IPS-11a (cell line): ENCODE results near the gene TPD52L2.
"Not testable (repeated sequence)": the region's sequence is repeated elsewhere in the genome, so short reads cannot be mapped to it uniquely, and the experiment has no call there.

Source experiments
- H3K4me3 ChIP-seq: one replicate; pipeline ENCODE4 v1.5.1; 2013; ENCODE audit warnings: low read depth, low read length, control low read depth

The TPD52L2 gene

DNA sequence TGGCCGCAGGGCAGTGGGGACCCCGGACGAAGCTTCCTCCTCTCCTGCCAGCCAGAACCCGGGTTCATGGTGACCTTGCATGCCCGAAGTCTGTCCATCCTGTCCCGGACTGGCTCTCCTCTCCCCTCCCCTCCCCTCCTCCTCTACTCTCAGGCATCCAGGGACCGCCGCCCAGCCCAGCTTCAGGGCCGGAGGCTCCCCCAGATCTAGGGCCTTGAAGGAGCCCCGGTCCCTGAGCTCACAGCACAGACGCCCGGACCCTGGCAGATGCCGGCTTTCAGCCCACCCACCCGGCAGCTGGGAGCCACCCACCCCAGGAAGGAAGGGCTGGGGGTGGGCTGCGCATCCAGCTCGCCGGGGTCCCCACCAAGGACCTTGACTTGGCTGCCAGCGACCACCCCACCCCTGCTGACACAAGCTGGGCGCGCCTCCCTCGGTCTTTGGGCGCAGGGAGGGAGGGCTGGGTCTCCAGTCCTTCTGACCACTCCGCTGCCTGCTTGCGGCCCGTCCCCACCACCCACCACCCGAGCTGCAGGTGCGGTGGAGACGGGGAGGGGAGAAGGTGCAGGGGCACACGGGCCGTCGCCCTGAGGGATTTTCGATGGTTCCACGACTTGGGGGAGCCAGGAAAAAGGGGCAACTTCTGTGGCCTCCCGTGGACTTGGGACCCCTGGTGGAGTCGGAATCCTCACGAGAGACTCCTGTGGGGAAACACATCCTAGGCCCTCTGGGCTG lies 9.5 kb upstream of the TPD52L2 start:
- H3K4me3 ChIP-seq: no peak overlapping the region

DNA sequence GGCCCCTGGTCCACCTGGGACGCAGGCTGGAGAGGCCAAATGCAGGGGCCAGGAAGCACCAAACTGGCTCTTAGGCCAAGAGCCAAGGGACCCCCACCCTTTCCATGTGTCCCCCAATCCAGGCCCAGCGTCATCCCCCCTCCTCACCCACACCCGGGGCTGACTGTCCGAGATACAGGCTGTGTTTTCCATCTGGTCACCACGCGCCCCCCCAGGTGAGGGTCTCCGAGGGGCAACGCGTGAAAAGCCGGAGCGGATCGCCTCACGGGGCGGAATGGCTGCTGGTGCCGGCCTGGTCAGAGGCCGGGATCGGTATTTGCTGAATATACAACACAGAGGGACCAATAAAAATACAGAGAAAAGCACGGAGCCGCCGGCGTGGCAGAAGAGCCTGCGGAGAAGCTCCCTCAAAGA lies 9.0 kb upstream of the TPD52L2 start:
- no peak overlapping the region for H3K4me3 ChIP-seq

DNA sequence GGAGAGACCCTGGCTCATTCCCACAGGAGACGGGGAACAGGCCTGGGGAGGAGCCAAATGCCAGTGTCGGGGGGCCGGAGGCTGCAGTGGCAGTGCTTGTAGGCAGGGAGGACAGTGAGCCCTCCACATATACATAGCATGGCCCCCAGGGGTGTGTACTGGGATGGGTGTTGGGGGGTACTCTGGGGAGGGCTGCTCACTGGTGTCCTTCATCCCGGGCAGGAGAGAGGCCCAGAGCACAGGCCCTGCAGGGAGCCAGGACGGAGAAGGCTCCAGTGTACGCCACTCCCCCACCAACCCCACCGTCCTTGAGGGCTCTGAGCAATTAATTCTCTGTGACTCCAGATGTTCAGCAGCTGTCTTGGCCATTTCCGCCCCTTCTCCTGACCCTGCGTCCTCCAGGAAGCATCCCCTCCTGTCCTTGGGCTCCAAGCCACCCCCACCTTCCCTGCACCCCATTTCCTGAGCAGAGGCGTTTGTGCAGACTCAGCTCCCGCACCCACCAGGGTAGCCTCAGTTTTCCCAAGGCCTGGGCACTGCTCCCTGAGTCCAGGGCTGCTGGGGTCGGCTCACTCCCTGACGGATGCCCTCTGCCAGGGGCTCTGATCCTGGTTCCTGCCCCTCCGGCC lies 7.2 kb upstream of the TPD52L2 start:
- no peak overlapping the region for H3K4me3 ChIP-seq

DNA sequence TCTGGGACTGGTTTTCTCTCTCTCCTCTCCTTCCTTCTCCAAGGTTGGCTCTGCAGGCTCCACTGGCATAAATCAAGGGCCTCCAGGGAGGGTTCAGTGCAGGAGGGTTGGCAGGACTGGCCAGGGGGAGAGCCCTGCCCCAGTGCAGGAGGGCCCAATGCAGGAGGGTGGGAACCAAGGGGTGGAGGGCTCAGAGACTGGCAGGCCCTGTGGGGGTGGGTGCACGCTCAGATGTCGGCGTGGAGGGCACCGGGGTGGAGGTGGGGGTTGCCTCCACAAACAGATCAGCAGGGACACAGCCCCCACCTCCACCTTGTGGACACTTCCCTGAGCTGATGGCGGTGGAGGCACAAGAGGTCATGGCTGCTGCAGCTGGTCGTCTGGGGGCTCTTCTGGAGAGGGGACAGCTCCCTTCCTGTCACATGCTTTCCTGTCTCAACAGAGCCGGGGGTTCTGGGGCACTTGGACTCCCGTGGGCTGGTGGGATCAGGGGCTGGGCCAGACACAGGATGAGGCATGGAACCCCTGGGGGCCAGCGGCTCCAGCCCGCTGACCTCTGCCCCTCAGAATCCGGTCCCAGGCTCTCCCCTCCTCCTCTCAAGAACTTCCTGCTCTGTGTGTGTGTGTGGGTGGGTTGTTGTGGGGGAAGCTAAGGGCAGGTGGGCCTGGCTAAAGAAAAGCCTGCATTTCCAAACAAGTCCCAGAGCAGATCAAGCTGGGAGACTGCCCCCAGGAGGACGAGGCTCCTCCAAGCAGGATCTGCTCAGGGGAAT lies 6.5 kb upstream of the TPD52L2 start:
- no peak overlapping the region for H3K4me3 ChIP-seq

DNA sequence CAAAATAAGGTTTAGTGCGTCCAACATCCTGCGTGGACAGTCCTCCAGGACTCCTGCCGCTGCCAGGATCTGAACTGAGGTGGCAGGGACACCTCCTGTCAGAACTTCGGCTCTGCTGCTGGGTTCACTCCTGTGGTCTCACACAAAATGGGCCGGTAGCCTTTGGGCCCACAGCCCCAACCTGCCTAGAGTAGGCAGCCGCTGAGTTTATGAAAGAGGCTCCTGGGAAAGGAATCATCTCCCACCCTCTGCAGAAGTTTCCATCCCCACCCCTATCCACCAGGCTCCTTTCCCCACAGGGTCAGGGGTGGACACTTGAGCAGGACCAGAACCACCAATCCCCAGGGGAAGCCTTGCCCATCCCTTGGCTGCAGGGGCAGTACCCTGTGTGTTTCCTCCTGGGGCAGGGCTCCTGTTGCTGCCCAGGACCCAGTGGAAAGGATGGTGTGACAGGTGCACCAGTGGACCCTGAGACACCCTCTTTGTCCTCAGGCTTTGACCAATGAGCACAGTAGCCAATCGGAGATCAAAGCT lies 5.8 kb upstream of the TPD52L2 start:
- no peak overlapping the region for H3K4me3 ChIP-seq

DNA sequence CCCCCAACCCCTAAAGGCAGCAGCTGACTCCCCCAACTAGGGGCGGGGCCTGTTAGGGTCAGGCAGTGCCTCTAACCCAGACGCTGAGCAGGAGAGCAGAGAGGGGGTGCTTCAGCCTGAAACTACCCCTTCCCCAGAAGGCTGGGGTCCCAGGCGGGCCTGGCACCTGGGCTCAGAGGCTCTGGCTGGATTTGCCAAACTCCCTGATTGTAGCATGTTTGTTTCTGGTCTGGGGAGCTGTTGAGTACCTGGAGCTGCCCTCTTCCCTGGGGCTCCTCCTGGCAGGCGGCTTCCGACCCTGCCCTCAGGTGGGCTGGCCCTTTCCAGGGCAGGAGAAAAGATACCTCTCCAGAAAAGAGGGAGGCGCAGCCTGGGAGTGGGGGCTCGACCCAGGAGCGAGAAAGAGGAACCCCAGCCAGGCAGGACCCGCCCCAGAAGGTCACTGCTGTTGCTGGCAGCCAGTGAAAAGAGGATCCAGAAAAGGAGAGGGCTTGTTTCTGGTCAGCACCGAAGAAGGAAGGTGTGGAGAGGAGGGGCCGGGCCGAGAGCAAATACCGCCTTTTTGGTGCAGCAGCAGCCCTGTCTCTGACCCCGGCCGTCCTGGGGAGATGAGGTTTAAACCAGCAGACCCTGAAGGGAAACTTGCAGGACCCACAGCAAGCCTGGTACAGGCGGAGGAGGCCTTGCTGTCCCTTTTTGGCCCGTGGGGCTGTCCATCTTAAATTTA lies 4.6 kb upstream of the TPD52L2 start:
- no peak overlapping the region for H3K4me3 ChIP-seq

DNA sequence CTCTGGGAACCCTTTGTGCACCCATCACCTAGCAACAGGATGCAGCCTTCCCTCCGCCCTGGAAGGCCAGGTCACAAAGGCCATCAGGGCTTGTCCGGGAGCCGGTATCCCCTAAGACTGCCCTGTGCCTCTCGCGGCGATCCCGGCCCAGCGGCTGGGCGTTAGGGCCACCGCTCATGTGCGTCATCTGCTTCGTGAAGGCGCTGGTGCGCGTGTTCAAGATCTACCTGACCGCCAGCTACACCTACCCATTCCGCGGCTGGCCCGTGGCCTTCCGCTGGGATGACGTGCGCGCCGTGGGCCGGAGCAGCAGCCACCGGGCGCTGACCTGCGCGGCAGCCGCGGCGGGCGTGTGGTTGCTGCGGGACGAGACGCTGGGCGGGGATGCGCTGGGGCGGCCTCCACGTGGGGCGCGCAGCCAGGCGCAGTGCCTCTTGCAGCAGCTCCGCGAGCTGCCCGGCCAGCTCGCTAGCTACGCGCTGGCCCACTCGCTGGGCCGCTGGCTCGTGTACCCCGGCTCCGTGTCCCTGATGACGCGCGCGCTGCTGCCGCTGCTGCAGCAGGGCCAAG lies 3.6 kb upstream of the TPD52L2 start, which contains the start of gene ABHD16B:
Gene ABHD16B (plus strand): TSS at position 134 of the 570 bp plus-strand sequence. CDS start 43 bp downstream, at position 177.
- no peak within 1 kb of the TSS for H3K4me3 ChIP-seq

DNA sequence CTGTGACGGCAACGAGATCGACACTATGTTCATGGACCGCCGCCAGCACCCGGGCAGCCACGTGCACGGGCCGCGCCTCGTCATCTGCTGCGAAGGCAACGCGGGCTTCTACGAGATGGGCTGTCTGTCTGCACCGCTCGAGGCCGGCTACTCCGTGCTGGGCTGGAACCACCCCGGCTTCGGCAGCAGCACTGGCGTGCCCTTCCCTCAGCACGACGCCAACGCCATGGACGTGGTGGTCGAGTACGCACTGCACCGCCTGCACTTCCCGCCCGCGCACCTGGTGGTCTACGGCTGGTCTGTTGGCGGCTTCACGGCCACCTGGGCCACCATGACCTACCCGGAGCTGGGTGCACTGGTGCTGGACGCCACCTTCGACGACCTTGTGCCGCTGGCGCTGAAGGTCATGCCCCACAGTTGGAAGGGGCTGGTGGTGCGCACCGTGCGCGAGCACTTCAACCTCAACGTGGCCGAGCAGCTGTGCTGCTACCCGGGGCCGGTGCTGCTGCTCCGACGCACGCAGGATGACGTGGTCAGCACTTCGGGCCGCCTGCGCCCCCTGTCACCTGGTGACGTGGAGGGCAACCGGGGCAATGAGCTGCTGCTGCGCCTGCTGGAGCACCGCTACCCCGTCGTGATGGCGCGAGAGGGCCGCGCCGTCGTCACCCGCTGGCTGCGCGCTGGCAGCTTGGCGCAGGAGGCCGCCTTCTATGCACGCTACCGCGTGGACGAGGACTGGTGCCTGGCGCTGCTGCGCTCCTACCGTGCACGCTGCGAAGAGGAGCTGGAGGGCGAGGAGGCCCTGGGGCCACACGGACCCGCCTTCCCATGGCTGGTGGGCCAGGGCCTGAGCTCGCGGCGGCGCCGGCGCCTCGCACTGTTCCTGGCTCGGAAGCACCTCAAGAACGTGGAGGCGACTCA lies 2.8 kb upstream of the TPD52L2 start:
- no peak overlapping the region for H3K4me3 ChIP-seq

DNA sequence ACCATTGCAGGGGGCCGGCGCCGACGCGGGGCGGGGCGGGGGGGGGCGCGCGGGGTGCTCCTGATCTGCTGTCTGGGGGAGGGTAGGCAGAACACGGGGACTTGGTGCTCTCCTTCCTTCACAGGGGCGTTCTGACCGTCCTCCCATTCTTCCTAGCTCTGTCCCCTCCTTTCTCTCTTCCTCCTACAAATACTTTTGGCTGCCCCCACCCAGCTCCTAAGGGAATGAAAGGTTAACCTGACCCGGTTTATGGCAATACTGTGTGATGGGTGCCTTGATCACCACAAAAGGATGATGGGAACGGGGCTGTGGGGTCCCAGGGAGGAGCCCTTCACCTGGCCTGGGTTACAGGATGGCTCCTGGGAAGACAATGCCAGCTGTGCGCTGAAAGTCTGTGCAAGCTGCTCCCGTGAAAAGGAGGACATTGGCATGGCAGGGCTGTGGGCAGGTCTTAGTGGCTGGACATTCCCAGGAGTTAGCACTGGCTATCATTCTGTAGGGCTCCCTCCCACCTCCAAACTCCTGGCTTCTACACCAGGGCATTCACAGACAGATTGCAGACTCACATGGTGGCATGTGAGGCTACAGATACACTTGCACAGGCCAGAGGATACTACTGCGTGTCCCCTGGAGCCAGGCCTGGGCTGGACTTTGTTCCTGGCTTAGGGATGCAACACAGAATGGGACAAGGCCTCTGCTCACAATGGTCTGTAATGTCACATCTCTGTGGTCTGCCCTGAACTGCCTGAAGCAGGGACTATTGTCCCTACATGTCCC lies 1.9 kb upstream of the TPD52L2 start:
- H3K4me3 ChIP-seq: no peak overlapping the region

DNA sequence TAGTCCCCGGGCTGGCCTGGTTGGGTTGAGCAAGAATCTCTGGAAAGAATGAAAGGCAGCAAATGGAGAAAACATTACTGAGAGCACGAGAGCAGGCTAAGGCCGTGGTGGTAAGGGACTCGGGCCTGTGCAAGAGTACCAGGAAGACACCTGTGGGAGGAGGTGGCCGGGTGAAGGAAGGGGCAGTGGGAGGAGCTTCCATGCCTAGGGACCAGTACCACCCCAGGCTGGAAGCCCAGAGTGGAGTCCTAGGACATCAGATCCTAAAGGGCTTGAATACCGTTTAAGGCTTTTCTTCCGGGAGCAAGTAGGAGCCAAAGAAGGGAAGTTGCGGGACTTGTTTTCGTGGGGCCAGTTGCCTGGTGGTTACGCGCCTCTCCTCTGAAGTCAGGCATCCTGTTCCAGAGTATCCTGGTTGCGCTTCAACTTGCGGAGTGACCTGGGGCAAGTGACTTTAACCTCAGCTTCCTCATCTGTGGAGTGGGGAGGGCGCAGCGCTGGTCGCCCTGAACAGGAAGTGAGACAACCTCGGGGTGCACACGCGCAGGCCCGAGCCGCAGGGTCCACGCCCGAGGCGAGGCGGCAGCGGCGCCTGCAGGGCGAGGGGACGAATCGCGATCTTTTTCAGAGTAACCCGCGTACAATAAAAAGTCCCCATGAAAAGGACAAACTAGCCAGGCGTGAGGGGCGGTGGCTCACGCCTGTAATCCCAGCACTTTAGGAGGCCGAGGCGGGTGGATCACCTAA lies 1.1 kb upstream of the TPD52L2 start:
- H3K4me3 ChIP-seq: peak overlapping the region; percentile 89

DNA sequence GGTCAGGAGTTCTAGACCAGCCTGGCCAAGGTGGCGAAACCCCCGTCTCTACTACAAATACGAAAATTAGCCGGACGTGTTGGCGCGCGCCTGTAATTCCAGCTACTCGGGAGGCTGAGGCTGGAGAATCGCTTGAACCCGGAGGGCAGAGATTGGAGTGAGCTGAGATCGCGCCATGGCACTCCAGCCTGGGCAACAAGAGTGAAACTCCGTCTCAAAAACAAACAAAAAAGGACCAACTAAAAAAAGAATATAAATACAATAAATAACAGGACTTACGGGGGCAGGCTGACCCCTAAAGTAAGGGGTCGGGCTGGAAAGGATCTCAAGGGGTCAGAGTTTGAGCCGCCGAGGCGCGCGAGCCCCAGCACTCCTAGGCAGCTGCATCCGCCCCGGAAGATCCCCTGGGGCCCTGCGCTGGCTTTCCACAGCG lies 509 bp upstream of the TPD52L2 start:
- H3K4me3 ChIP-seq: peak overlapping the region; percentile 89

DNA sequence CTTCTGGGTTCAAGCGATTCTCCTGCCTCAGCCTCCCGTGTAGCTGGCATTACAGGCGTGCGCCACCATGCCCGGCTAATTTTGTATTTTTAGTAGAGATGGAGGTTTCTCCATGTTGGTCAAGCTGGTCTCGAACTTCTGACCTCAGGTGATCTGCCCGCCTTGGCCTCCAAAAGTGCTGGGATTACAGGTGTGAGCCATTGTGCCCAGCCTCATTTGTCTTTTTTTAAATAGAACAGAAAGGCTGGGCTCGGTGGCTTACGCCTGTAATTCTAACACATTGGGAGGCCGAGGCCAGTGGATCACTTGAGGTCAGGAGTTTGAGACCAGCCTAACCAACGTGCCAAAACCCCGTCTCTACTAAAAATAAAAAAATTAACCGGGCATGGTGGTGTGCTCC lies 2.0 kb downstream of the TPD52L2 start:
- H3K4me3 ChIP-seq: not testable (repeated sequence)

DNA sequence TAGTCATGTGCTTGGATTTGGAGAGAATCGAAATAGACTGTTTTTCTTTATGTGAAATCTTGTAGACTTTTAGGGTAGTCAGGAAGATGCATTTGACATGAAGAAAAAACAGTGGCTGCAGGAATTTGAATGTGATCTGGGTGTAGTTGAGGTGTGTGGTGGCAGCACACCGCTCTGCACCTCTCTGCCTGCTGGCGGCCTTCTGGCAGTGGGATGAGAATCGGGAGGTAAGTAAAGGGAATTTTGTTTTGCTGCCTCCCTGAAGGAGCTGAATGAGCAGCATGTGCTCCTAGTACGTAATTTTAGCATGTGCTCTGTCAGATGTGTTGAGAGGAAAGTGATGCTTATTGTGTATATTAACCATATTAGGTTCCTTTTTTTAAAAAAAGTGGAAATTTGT lies 3.2 kb downstream of the TPD52L2 start:
- H3K4me3 ChIP-seq: no peak overlapping the region

DNA sequence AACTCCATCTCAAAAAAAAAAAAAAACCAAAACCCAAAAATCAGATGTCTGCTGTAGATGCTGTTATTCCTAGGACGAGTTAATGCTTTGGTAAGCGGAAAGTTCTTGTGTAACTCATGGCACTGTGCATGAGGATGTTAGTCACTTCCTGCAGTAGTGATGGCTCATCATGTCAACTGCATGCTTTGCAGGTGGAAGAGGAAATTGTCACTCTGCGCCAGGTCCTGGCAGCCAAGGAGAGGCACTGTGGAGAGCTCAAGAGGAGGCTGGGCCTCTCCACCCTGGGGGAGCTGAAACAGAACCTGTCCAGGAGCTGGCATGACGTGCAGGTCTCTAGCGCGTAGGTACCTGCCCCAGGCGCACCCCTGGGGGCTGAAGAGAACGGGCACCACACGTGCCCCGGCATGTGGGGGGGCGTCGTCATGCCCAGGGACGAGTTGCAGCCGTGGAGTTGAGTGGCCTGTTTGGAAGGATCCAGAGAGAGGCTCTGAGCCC lies 8.5 kb downstream of the TPD52L2 start:
- H3K4me3 ChIP-seq: no peak overlapping the region

DNA sequence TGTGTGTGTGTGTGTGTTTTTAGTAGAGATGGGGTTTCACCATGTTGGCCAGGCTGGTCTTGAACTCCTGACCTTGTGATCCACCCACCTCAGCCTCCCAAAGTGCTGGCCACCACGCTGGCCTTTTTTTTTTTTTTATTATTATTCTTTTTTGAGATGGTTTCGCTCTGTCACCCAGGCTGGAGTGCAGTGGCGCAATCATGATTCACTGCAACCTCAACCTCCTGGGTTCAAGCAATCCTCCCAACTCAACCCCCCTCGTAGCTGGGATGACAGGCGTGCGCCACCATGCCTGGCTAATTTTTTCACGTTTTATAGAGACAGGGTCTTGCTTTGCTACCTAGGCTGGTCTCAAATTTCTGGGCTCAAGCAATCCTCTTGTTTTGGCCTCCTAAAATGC lies 9.2 kb downstream of the TPD52L2 start:
- H3K4me3 ChIP-seq: not testable (repeated sequence)

DNA sequence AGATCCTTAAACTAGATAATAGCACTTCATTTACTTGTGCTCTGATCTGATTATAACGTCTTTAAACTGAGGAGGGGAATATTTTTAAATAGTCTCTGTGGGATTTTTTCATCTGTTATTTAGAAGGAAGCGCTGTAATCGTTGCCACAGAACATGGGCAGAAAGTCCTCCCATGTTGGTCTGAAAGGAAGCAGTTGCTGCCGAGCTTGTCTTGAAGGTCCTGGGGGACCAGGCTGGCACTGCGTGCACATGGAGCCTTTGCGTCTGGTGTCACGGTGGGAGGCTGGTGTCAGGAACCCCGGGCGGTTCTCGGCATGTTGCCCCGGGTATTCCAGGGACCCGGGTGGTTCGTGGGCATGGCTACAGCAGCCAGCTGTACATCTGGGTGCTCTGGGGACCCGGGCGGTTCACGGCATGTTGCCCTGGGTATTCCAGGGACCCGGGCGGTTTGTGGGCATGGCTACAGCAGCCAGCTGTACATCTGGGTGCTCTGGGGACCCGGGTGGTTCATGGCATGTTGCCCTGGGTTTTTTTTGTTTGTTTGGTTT lies 11.5 kb downstream of the TPD52L2 start:
- no peak overlapping the region for H3K4me3 ChIP-seq

DNA sequence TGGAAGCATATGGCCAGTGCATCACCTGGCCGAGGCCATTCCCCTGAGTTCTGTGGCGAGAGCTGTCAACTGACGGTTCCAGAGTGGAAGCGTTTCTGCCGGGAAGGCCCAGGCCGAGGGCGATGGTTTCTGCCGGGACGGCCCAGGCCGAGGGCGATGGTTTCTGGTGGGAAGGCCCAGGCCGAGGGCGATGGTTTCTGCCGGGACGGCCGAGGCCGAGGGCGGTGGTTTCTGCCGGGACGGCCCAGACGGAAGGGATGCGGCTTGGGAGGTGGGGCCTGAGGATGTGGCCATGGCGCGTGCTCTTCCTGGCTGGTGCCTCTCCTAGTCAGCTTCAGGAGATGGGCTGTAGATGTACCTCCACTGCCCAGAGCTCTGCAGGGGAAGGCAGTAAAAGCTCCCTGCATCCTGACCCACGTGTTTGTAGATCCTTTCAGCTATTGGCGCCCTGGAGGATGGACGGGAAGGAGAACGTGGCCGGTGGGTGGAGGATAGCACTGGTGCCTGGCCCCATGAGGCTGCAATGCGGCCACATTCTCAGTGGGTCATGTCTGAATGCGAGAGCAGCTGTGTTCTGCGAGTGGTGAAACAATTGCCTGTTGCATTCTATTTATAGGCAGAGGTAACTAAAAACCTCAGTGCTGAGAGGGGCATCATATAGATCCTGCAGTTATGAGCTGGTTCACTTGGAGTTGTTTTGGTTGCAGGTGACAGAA lies 12.8 kb downstream of the TPD52L2 start:
- H3K4me3 ChIP-seq: no peak overlapping the region
